Activated effector memory CD4-positive, alpha-beta T cell treated with anti-CD3 and anti-CD28 coated beads, Interleukin-2, amount 50 U/mL, for 16 hours (primary cell): ENCODE measurements around the gene NCOA5.
A peak's percentile ranks its signal among the peaks of the same experiment; 100 is the strongest.

Experiments
- DNase-seq: peaks from one replicate; pipeline ENCODE4 v3.0.0-alpha.2; 2020

The NCOA5 gene

DNA sequence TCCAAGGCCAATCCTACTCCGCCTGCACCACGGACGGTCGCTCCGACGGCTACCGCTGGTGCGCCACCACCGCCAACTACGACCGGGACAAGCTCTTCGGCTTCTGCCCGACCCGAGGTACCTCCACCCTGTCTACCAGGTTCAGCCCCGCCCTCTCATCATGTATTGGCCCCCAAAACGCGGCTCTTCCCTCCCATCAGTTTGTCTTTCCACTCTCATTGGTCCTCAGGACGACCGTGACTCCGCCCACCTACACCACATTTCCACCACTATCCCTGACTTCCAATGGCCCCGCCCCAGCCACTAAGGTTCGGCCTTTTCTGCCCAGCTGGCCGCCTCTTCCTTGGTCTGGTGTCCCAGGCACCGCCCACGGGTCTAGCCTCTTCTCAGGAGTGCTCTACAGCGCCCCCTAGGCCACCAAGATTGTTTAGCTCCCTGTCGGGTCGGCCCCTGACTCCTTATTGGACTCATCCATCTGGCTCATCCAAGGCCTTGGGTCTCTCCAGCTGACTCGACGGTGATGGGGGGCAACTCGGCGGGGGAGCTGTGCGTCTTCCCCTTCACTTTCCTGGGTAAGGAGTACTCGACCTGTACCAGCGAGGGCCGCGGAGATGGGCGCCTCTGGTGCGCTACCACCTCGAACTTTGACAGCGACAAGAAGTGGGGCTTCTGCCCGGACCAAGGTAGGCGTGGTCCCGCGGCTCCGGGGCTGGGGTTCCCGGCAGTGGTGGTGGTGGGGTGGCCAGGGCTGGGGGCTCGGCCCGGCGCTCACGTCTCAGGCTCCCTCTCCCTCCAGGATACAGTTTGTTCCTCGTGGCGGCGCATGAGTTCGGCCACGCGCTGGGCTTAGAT lies 77.9 kb downstream of the NCOA5 start:
- peak; percentile 72 for DNase-seq
